GM19099 (cell line): ENCODE data around the gene TMIGD1.

Experiments
- POLR2A ChIP-seq: IDR thresholded peaks from 3 replicates; pipeline ENCODE4 v1.6.1; 2011; ENCODE audit warnings: low read depth; ENCODE audit not compliant: insufficient read length; ENCODE audit errors: extremely low read depth

The TMIGD1 gene

DNA sequence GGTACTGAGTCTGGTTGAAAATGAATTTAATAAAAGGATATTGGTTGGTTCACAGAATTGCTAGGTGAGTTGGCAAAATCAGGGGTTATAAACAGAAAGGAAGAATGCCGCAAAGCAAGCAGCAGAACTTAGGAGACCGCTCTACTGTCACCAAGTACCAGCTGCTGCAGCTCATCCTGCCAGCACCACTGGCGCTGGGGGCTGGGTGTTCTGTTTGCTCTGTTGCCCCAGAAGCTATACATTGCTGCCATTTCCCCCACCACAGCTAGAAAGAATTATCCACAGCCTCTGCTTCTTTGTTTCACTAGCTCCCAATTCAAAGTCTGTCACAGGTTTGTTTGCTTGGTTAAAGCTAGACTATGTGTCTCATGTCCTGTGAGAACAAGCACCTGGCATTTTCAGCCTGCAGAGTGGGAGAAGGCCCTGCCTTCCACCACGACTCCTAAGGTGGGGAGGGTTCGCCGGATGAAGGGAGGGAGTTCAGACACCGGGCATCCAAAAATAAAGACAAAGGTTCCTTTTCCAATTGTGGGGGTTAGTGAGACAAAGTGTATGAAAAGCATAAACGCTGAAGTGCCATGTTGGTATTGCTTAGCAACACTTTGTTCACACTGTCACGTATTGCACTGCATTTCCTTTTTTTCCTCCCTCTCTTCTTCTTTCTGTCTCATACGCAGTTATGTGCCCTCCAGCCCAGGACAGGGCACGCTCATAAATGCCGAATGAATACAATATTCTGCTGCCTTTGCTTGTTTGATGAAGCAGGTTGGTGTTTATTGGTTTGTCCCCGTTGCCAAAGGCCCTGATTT, 35.3 kb upstream of the TMIGD1 start:
- TF ChIP-seq POLR2A = no peak

- TF ChIP-seq POLR2A = no peak
These were observed 32.7 kb upstream of the TMIGD1 start for GRCh38 chr17:30366536-30366935.

GRCh38 chr17:30363715-30364202, 29.9 kb upstream of the TMIGD1 start:
- no peak for TF ChIP-seq POLR2A

DNA sequence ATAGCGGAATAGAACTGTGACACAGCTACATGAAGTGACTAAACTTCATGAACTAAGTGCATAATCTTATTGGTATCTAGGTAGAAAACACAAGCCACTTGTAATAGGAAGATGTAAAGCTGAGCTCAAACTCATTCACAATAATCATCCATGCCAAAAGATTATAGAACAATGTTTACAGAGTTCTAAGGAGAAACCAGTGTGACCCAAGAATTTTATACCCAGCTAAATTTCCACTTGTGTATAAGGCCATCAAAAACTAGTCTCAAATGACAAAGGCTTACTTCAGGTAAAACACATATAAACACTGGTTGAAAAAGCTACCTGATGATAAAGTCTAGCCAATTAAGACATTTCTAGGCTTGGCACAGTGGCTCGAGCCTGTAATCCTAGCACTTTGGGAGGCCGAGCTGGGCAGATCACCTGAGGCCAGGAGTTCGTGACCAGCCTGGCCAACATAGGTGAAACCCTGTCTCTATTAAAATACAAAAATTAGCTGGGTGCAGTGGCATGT, 28.0 kb upstream of the TMIGD1 start:
- TF ChIP-seq POLR2A = no peak

DNA sequence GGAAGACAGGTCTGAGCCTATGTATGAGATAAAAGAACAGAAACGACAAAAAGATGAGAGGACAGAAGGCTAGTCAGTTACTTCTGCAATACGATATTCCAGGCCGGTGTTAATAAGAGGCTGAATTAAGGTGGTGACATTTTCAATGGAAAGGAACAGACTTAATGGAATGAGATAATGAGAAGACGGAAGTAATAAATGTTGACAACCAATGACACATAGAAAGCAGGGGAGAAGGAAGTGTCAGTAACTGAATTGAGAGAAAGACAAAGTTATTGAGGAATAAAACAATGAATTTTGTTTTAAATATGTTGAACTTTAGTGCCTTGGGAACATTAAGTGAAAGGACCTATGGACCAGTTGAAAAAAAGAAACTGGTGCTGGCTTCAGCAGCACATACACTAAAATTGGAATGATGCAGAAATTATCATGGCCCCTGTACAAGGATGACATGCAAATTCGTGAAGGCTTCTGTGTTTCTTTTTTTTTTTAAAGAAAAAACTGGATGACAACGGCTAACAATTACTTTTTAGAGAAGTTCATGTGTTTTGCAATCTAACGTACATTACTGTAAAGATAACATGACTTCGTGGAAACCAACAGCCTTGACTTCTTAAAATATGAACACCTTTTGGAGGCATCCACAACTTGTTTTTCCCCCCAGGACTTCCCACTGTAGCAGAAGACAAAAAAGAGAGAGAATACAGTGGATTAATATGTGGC, 26.4 kb upstream of the TMIGD1 start:
- TF ChIP-seq POLR2A = no peak

DNA sequence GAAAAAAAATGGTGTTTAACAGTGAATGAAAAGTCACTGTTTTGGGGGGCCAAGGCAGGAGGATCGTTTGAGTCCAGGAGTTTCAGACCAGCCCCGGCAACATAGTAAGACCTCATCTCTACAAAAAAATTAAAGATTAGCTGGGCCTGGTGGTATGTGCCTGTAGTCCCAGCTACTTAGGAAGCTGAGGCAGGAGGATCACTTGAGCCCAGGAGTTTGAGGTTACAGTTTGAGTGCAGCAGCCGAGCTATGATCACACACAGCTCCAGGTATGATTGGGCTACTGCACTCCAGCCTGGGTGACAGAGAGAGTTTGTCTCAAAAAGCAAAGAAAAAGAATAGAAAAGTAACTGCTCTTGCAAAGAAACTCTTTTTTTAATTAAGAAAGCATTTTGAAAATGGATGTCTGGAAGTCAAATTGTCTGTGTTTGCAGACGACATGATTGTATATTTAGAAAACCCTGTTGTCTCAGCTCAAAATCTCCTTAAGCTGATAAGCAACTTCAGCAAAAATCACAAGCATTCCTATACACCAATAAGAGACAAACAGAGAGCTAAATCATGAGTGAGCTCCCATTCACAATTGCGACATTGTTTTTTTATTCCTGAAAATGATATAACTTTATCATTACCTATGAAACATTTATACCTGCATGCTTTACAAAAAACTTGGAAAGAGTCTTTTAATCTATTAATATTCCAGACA, 24.4 kb upstream of the TMIGD1 start:
- TF ChIP-seq POLR2A = no peak

- no peak for TF ChIP-seq POLR2A
These were observed 23.6 kb upstream of the TMIGD1 start for GRCh38 chr17:30357476-30357875.

DNA sequence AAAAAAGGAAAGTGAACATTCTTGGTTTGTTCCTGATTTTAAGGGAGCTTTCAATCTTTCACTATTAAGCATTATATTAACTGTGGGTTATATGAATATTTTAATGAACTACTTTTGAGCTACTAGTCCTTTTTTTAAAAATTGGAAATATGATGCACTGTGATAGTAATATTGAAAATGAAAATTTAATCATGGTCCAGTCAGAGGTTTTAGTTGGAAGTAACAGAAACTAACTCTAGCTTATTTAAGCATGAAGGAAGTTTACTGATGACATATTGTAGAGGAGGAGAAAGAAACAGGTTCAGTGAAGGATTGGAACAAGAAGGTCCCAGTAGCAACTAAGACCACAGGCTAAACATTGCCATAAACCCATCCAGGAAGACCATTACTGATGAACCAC, 20.8 kb upstream of the TMIGD1 start:
- no peak for TF ChIP-seq POLR2A

GRCh38 chr17:30352240-30352814, 18.5 kb upstream of the TMIGD1 start:
- no peak for TF ChIP-seq POLR2A

DNA sequence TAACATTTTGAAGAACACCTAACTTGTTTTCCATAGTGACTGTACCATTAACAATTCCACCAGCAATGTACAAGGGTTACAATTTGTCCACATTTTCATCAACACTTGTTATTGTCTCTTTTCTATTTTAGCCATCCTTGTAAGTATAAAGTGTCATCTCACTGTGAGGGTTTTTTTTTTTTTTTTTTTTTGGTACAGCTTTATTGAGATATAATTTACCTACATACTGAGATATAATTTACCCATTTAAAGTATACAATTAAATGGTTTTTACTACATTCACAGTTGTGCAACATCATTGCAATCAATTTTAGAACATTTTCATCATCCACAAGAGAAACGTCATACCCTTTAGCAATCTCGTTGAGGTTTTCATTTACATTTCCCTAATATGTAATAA, 17.9 kb upstream of the TMIGD1 start:
- TF ChIP-seq POLR2A = no peak

GRCh38 chr17:30349252-30349651, 15.4 kb upstream of the TMIGD1 start:
- TF ChIP-seq POLR2A = no peak

- TF ChIP-seq POLR2A = no peak
These were observed 13.6 kb upstream of the TMIGD1 start for GRCh38 chr17:30347488-30347887.

- TF ChIP-seq POLR2A = no peak
These were observed 12.5 kb upstream of the TMIGD1 start for GRCh38 chr17:30346221-30346795.

DNA sequence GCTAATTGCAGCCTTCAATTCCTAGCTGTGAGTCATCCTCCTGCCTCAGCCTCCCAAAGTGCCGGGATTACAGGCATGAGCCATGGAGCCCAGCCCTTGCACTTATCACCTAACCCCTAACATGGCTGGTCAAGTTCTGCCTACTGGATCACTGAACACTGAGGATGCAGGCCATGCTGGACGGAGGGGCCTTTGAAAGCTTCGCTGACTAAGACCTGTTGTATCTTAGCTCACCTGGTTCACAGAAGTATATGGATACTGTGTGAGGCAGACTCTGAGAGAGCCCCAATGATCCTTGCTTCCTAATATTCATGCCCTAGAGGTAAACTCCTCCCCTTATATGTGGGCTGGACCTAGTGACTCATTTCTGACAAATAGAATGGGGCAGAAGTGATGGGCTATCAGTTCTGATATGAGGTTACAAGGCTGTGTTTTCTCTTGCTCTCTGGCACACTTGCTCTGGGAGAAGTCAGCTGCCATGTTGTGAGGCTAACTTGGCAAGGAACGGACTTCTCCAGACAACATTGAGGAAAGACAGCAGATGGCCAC, 11.7 kb upstream of the TMIGD1 start:
- TF ChIP-seq POLR2A = no peak
